ENCODE data around the gene WHRN.

The WHRN gene

DNA sequence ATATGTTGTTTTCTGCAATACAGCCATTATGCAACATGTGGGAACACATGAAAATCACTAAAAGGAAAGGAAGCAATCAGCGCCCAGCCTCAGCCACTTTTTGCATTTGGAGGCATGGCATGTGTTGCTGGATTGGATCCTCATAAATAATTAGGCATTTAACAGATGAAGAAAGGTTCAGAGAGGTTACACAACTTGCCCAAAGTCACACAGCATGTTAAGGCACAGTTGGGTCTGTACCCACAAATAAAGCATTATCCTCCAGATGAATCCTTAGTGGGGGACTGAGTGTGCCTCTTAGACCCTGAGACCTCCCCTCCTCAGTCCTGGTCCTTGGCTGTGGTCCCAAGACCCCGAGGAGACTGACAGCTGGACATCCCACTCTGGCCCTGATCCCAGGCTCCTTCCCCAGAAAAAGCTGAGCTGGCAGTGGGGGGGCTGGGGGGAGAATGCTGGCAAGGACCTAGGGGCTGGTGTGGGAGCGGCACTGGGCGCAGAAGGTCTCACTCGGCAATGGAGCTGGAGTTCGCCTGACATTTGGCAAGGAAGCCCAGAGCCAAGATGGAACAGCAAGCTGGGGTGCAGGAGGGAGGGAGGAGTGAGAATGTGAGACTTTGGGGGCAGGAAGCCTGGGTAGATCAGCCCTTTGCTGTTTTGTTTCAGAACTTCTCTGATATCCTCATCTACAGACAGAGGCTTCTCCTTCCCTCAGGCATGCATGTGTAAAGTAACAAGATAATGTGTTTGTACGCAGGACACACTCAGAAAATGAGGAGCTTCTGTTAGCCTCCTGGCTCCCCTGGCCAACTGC lies 110.5 kb downstream of the WHRN start:
- DNase-seq = no peak

DNA sequence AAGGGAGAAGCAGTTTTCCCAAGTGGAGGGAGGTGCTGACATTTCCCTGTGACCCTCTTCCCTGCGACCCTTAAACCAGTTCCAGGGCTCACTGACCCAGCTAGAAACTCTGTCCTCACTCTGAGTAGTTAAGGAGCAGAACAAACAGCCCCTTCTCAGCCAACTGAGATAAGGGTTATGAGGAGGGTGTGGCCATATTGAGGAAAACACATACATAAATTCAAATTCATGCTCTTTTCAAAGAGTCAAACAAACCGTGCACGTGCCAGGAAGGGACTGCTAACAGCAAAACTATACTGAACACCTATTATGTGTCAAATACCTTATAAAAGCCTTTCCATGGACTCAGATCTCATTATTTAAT lies 112.5 kb downstream of the WHRN start:
- DNase-seq = no peak

DNA sequence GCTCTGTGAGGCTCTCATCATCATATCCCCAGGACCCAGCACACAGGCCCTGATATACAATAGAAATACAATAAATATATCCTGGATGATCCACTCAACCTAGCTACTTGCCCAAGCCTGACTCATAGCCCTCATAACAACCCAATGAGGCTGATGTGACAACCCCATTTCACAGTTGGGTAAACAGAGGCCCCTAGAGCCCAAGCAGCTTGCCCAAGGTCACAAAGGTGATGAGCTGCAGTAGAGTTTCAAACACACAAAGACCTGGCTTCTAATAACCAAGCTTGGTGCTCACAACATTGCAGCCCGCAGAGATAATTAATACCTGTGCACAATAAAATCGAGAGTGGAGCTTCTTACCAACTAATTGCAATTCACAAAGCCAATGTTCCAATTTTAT lies 114.3 kb downstream of the WHRN start:
- no peak for DNase-seq

- DNase-seq = no peak
These were observed 115.5 kb downstream of the WHRN start for GRCh38 chr9:114389612-114390368.

DNA sequence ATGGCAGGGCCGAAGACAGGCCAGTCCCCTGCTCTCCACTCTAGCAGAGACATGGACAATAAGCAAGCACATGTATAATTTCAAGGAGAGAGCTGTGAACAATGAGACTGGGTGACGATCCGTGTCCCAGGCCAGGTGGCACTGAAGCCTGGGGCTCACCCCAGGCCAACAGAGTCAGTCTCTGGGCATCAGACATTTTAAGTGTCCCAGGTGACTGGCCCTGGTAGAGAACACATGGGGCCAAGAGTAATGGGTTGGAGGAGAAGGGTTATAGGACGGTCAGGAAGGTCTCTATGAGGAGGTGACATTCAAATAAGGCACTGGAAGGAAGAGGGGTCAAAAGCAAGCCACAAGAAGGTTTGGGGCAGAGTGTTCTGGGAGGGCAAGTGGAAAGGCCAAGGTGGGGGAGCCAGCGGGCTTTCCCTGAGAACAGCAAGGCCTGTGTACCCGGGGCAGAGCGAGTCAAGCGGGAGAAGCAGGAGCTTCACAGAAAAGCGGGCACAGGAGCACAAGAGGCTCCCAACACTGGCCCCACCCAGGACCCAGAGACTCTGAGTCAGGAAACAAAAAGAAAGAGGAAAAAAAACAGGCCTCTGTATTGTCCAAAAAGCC lies 116.4 kb downstream of the WHRN start:
- no peak for DNase-seq

DNA sequence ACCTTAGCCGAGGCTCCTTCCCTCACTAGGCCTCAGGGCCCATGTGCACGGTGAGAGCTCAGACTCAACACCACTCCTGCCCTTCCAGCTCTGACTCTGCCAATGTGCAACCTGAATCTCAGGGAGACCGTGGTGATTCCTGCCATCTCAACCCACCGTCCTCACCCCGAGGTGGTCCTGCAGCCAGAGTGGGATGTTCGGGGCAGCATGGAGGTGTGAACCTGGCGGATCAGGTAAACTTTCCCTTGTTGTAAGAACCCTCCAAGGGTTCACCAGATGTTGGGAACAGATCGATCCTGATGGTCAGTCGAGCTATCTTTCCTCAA lies 117.0 kb downstream of the WHRN start:
- DNase-seq = no peak

DNA sequence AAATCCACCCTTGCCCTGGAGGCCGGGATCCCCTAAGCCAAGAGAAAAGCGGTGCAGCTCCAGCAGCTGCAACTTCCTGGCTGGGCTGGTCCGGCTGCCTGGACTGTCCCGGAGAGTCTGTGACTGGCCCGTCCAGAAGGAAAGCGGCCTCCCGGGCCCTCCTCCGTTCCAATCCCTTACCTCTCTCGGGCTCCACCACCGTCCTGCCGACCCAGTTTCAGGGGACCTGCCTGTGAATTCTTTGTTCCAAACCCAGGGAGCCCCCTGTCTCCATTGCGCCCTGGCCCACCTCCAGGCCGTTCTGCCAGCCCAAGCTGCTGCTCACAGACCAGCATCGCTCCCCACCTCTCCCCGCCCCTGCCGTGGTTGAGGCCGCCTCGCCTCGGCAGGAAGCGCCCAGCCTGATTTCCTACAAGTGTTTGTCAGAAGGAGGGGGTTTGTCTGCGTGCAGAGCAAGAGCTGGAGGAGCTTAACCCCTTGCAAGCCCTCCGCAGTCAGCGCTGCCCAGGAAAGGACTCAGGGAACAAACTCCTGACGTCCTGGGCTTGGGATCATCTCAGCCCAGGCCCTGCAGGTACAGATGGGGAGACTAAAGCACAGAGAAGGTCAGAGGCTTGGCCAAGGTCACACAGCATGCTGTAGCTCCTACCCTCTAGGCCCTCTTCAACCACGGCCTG lies 117.5 kb downstream of the WHRN start, which contains the start of gene AKNA:
Gene AKNA, minus strand, starts transcription at position 303 of the 677 bp plus-strand sequence. CDS start 6,649 bp downstream, outside the sequence.
- peak; percentile 77 for DNase-seq

DNA sequence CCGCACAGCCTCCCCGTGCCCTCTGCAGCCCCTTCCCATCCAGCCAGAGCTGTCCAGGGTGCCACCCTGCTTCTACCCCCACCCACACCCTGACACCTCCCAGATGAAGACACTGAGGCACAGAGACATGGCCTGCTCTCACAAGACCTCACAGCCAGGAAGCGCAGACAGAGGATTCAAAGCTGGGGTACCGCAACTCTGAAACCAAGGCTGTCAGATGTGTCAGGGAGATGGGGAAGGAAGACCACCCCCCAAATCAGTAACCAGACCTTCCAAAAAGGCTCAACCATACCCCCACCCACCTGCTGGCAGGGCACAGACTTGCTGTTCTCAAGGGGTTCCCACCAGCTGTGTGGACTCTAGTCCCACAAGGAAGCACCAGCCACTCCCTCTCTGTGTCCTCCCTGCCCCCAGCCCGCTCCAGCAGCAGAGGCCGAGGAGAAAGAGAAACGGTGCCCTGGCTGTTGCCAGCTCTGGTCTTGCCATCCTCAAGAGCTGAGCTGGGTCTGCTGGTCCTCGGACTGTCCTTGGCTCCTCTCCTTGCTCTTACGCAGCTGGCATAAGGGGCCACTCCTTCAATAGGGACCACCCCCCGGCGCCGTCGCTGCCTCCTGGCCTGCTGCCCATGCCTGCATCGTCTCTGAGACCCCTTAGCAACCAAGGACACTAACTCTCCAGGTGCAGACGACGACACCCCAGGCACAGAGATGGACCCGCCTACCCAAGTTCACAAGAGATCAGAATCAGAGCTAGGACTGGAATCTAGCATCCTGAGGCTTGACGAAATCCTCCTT lies 118.2 kb downstream of the WHRN start:
- DNase-seq = no peak

GRCh38 chr9:114386361-114386885 lies 118.8 kb downstream of the WHRN start:
- DNase-seq = no peak

- DNase-seq = peak; percentile 88
These were observed 119.7 kb downstream of the WHRN start for GRCh38 chr9:114385397-114386181.

- no peak for DNase-seq
These were observed 120.4 kb downstream of the WHRN start for GRCh38 chr9:114384836-114385396.

GRCh38 chr9:114384341-114384740 lies 120.9 kb downstream of the WHRN start:
- DNase-seq = no peak

DNA sequence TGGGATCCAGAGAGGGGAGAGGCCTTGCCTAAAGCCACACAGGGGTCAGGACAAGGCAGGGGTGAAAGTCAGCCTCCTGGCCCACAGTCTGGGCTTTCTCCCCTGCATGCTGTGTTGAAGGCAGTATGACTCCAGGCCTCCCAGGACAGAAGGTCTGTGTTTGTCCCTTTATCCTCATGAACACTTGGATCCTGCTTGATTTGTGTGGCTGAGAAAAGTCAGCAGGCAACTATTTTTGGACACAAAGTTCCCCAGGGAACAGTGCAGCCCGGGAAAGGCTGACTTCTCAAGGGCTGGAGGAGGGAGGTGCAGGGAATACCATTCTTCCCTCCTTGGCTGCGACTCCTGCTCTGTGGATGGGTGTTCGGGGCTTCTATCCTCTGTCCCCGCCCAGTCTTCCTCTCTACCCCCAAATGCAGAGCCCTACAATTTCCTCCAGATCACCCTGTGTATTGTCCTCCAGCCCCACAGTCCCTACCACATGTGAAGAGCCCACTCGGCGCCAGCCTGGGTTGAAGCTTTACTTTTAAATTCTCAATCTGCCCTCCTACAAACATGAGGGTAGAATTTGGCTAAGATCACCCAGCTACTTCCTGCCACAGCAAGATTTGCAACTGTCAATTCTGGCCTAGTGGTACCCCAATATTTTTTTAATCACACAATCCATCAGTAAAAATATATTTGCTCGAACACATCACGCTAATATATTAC lies 121.6 kb downstream of the WHRN start:
- DNase-seq = peak; percentile 86

DNA sequence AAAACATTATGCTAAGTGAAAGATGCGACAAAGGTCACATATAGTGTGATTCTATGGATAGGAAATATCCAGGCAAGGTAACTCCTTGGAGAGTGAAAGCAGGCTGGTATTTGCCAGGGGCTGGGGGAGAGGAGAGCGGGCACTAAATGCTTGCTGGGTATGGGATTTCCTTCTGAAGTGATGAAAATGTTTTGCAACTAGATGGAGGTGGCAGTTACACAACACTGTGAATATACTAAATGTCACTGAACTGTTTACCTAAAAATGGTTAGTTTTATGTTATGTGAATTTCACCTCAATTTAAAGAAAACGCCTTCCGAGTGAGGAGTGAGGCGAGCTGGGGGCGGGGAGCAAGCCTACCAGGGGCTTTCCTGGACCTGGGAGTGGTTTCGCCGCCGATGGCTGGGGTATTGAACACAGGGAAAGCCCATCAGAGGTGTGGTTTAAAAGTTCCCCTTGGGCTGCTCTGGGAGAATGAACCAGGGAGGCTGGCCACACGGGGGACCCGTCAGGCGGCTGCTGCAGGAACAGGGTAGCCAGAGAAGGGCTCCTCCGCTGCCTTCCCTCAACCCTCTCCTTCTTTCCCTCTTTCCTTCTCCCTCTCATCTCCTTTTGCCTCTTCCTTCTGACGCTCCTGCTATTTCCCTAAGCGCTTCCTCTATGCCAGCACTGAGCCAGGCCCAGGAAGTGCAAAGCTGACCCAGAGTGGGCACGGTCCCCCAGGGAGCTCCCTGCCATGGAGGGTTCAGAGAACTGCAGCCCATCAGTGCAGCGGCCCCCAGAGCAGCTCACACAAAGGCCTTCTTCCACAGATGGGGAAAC lies 122.4 kb downstream of the WHRN start:
- no peak for DNase-seq

DNA sequence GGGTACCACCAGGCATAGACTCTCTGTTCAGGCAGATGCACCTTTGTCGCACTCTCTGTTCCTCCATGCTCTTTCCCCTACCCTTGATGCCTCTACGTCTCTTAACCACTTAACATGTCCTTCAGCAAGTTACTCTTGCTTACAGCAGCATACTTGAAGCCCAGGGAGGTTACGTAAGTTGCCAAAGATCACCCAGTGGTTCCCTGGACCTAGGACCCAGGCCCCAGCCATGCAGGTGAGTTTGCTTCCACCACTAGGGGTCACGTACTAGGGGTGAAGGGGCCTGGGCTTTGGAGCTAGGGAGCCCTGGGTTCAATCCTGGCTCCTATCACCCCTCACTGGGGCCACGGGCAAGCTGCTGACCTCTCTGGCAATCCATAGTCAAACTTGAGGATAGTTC lies 126.4 kb downstream of the WHRN start:
- no peak for DNase-seq

GRCh38 chr9:114378016-114378415 lies 127.3 kb downstream of the WHRN start:
- DNase-seq = no peak

GRCh38 chr9:114376586-114377445 lies 128.5 kb downstream of the WHRN start:
- no peak for DNase-seq

GRCh38 chr9:114375386-114376175 lies 129.7 kb downstream of the WHRN start:
- no peak for DNase-seq
